Tibial nerve (tissue), 4 donors: ENCODE measurements around the gene COL3A1. TPM values are rescaled to one million over a fixed set of nuclear protein-coding genes. Genes with fewer than 3 reads are reported as not detected.
A peak's percentile ranks its signal among the peaks of the same experiment; 100 is the strongest.

Experiments
- DNase-seq, 2 donors: peaks; one replicate each; pipeline ENCODE4 v3.0.0-alpha.2; 2019; ENCODE audit warnings: low spot score in 2 of 2
- H3K27ac ChIP-seq, 4 donors: fragments of 200-600 bp; sonication (generic) in 3 of 4; one replicate each; pipeline ENCODE4 v1.5.1; 2017 to 2019; ENCODE audit warnings: mild to moderate bottlenecking in 1 of 4
- H3K27me3 ChIP-seq, 2 donors: fragments of 200-600 bp; sonication (generic) in 1 of 2; one replicate each; pipeline versions ENCODE4 v1.5.1 to v1.6.0; 2017 to 2019
- H3K36me3 ChIP-seq, 3 donors: fragments of 200-600 bp; sonication (generic); one replicate each; pipeline ENCODE4 v1.5.1; 2018 to 2019
- H3K4me1 ChIP-seq, 4 donors: fragments of 200-600 bp; sonication (generic) in 3 of 4; one replicate each; pipeline ENCODE4 v1.5.1; 2017 to 2019
- H3K4me3 ChIP-seq, 4 donors: fragments of 200-600 bp; sonication (generic) in 3 of 4; one replicate each; pipeline ENCODE4 v1.5.1; 2017 to 2019; ENCODE audit warnings: mild to moderate bottlenecking in 1 of 4, moderate library complexity in 1 of 4
- H3K9me3 ChIP-seq, 4 donors: fragments of 200-600 bp; sonication (generic) in 3 of 4; one replicate each; pipeline ENCODE4 v1.5.1; 2017 to 2019
- CTCF ChIP-seq, 5 experiments: fragments of 200-600 bp in 3 of 5; fragments of 450-650 bp in 2 of 5; sonication (generic) in 3 of 5; IDR thresholded peaks; one replicate each; pipeline ENCODE4 v1.5.1; 2016 to 2019; ENCODE audit warnings: antibody characterized with exemption in 5 of 5, mild to moderate bottlenecking in 3 of 5, moderate library complexity in 2 of 5
- EP300 ChIP-seq, 2 donors: sonication (generic); formaldehyde crosslinking; IDR thresholded peaks; one replicate each; pipeline ENCODE4 v1.6.1; 2017; ENCODE audit warnings: antibody characterized with exemption in 2 of 2, mild to moderate bottlenecking in 1 of 2
- POLR2A ChIP-seq, 2 donors: fragments of 450-650 bp; IDR thresholded peaks; one replicate each; pipeline ENCODE4 v1.6.1; 2017; ENCODE audit warnings: antibody characterized with exemption in 2 of 2, mild to moderate bottlenecking in 2 of 2, moderate library complexity in 2 of 2
- WGBS, 2 donors: methylation state at CpG; one replicate each; pipeline ENCODE4 v1.1.5; 2018; 5-methylcytosine and 5-hydroxymethylcytosine counted together
- total RNA-seq, 4 donors: library from RNA; depleted of rRNA; stranded (reverse); fragments of >200 nt; gene quantifications; one replicate each; pipeline ENCODE4 v1.1.0, GENCODE V29; 2016

The COL3A1 gene
- total RNA-seq, 4 donors from 2014 or later, result 77.1 to 205 (median 115) TPM

GRCh38 chr2:188973641-188974040, 532 bp upstream of the COL3A1 start:
- DNase-seq, result no peak
- 17 to 36% methylated on average over 3 of the region's 3 CpGs for WGBS, 2 donors
- peaks cover 0 to 47% (median 6%) of the 10 kb centered on the region in 4 donors for H3K4me1 ChIP-seq
- TF ChIP-seq CTCF (IDR thresholded peaks at IDR 0.05), result no peak
- TF ChIP-seq POLR2A (IDR thresholded peaks at IDR 0.05), result no peak
- TF ChIP-seq EP300 (IDR thresholded peaks at IDR 0.05), result no peak
- H3K4me3 ChIP-seq, result peak overlapping the region; percentile 3 to 53 (median 19)
- no peaks in the 10 kb centered on the region for H3K9me3 ChIP-seq
- peak overlapping the region; percentile 84 to 95 (median 86) for H3K27ac ChIP-seq
- H3K36me3 ChIP-seq, result no peaks in the 10 kb centered on the region
- H3K27me3 ChIP-seq, result no peaks in the 10 kb centered on the region

- Histone ChIP-seq H3K9me3 (no peaks in the 10 kb centered on the region), H3K27me3 (no peaks in the 10 kb centered on the region), H3K4me3 (peak overlapping the region; percentile 30 to 53 (median 38)), H3K27ac (peak overlapping the region; percentile 84 to 95 (median 86)), H3K4me1 (peaks cover 0 to 33% (median 5%) of the 10 kb centered on the region in 4 donors), H3K36me3 (no peaks in the 10 kb centered on the region)
- TF ChIP-seq CTCF (IDR thresholded peaks at IDR 0.05) (no peak), POLR2A (IDR thresholded peaks at IDR 0.05) (peak; percentile 39 to 68), EP300 (IDR thresholded peaks at IDR 0.05) (peak in 1 of 2 donors; percentile 94)
- peak in 1 of 2 donors; percentile 75 for DNase-seq
- 17 to 31% methylated on average over 1 of the region's 1 CpG for WGBS, 2 donors
These were observed 1.4 kb downstream of the COL3A1 start for GRCh38 chr2:188975497-188976102.

- Histone ChIP-seq H3K9me3 (no peaks in the 10 kb centered on the region), H3K4me1 (peaks cover 0 to 28% (median 5%) of the 10 kb centered on the region in 4 donors), H3K36me3 (no peaks in the 10 kb centered on the region), H3K27ac (peak overlapping the region; percentile 84 to 95 (median 86)), H3K27me3 (no peaks in the 10 kb centered on the region), H3K4me3 (peak overlapping the region; percentile 30 to 53 (median 38))
- 18 to 27% methylated on average over 8 of the region's 8 CpGs for WGBS, 2 donors
- TF ChIP-seq CTCF (IDR thresholded peaks at IDR 0.05) (peak; percentile 39 to 73 (median 63)), POLR2A (IDR thresholded peaks at IDR 0.05) (no peak), EP300 (IDR thresholded peaks at IDR 0.05) (peak in 1 of 2 donors; percentile 35)
- no peak for DNase-seq
These were observed 2.5 kb downstream of the COL3A1 start for GRCh38 chr2:188976545-188977268.

- peak overlapping the region; percentile 84 to 95 (median 86) for H3K27ac ChIP-seq
- H3K9me3 ChIP-seq, result no peaks in the 10 kb centered on the region
- no peaks in the 10 kb centered on the region for H3K27me3 ChIP-seq
- no peaks in the 10 kb centered on the region for H3K36me3 ChIP-seq
- H3K4me3 ChIP-seq, result peak overlapping the region; percentile 30 to 53 (median 38)
- WGBS, 2 donors, result 20 to 27% methylated on average over 2 of the region's 2 CpGs
- no peak for DNase-seq
- TF ChIP-seq POLR2A (IDR thresholded peaks at IDR 0.05) (no peak), EP300 (IDR thresholded peaks at IDR 0.05) (no peak), CTCF (IDR thresholded peaks at IDR 0.05) (no peak)
- peaks cover 0 to 29% (median 5%) of the 10 kb centered on the region in 4 donors for H3K4me1 ChIP-seq
These were observed 3.1 kb downstream of the COL3A1 start for GRCh38 chr2:188977317-188977716.
